Astrocyte of the cerebellum (primary cell): ENCODE measurements around the gene PICK1.
"Not testable (repeated sequence)": the region's sequence is repeated elsewhere in the genome, so short reads cannot be mapped to it uniquely, and the experiment has no call there.

Source experiments
- DNase-seq: peaks from one replicate; pipeline ENCODE4 v3.0.0-alpha.2; 2011; ENCODE audit warnings: low read depth
- H3K4me3 ChIP-seq: 2 replicates; pipeline ENCODE4 v1.5.1; 2011; ENCODE audit warnings: mild to moderate bottlenecking, low read depth, low read length, moderate library complexity
- CTCF ChIP-seq: IDR thresholded peaks from 2 replicates; pipeline ENCODE4 v1.5.1; 2012; ENCODE audit warnings: low read length, low read depth, moderate library complexity, mild to moderate bottlenecking; ENCODE audit errors: missing control alignments
- in situ Hi-C: cut with HindIII; loops from 2 replicates; pipeline ENCODE4 v1.10.0; 2017; ENCODE audit warnings: low sequenced_read_pairs

PICK1 gene

GRCh38 chr22:38115423-38116205 lies 58.4 kb downstream of the PICK1 start:
- no peak overlapping the region for H3K4me3 ChIP-seq
- DNase-seq = no peak
- in situ Hi-C loops = no loop called here
- TF ChIP-seq CTCF = no peak

- in situ Hi-C loops, H3K4me3 ChIP-seq, DNase-seq: not testable (repeated sequence)
Observed at GRCh38 chr22:38117556-38117955, 60.4 kb downstream of the PICK1 start.

DNA sequence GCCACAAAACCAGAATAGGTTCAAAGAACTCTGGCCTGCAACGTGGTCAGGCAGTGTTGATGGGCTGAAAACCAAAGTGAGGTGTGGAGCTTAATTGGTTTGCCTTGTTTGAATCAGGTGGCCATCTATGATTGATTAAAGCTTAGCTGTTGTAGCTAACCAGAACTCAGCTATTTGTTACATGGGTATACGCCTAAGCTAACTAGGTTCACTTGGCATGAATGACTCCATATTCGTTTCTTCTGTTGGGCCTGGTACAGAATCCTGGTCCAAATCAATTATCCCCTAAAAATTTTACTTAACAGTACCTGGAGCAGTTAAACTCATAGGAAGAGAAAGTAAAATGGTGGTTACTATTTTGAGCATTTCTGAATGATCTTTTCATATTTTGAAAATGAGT lies 61.0 kb downstream of the PICK1 start:
- no peak for TF ChIP-seq CTCF
- no peak overlapping the region for H3K4me3 ChIP-seq
- in situ Hi-C loops = no loop called here
- no peak for DNase-seq

DNA sequence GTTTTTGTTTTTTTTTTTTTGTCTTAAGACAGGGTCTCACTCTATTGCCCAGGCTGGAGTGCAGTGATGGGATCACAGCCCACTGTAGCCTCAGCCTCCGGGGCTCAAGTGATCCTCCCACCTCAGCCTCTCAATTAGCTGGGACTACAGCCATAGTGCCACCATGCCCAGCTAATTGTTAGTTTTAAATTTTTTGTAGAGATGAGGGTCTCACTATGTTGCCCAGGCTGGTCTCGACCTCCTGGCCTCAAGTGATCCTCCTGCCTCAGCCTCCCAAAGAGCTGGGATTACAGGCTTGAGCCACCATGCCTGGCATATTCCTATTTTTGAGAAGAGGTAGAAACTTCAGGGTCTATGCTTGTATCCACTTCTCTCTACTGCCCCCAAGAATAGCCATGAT lies 61.5 kb downstream of the PICK1 start:
- H3K4me3 ChIP-seq, in situ Hi-C loops, DNase-seq: not testable (repeated sequence)

DNA sequence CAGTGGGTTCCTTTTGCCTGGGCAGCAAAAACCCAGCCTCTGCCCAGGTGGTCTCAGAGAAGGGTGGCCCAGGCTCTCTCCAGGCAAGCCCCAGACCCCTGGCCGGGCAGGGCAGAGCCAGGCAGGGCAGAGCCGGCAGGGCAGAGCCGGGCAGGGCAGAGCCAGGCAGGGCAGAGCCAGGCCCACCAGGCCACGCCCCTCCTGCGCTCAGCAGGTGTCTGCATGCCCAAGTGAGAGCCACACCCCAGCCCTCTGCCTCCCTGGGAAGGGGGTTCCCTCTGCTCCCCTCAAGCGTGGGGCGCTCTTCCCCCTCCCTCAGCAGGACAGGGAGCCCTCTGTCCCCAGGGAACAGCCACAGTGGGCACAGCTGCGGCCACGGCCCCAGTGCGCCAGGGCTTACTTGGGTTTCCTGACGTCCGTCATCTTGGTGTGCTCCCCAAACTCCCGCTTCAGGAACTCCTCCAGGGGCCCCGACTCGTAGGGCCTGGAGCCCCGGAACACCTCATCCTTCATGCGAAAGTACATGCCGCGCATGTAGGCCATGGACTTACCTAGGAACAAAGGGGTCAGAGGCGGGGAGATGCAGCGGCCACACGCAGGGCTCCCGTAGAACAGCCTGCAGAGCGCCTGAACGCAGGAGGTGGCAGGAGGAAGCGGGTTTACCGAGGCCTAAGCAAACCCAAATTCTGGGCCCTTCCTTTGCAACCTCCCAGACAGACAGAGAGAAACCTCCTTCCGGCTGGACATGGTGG lies 63.3 kb downstream of the PICK1 start:
- TF ChIP-seq CTCF = no peak
- no peak overlapping the region for H3K4me3 ChIP-seq
- DNase-seq = no peak
- in situ Hi-C loops = no loop called here

DNA sequence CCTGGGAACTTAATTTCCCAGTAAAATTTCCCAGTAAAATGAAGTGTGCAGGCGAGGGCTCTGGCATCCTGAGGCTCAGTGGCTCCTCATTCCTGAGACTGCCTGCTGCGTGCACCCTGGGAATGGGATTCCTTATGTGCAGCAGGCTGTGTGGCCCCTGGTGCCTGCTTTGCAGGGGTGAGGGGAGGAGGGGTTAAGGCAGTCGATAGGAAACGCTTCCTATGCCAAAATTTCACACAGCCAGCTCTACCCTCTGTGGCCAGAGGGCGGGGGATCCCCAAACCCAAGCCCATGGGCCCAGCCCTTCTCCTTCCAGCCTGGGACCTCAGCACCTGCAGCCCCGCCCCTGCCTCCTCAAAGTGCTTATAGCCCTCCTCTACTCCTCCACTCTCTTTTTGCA lies 65.4 kb downstream of the PICK1 start:
- TF ChIP-seq CTCF = no peak
- no peak overlapping the region for H3K4me3 ChIP-seq
- no peak for DNase-seq
- in situ Hi-C loops = no loop called here

- TF ChIP-seq CTCF = no peak
- in situ Hi-C loops = no loop called here
Observed at GRCh38 chr22:38124236-38124974, 67.2 kb downstream of the PICK1 start.

More at GRCh38 chr22:38124236-38124974, 67.2 kb downstream of the PICK1 start:
- no peak for DNase-seq
- H3K4me3 ChIP-seq = no peak overlapping the region
